Measurements from ENCODE around the gene MAPK10. TPM values are rescaled to one million over a fixed set of nuclear protein-coding genes. Genes with fewer than 3 reads are reported as not detected.

Gene MAPK10
- total and polyA plus RNA-seq, 2 of the 8 experiments (the other 6 are each of a cell fraction or from before 2014, with no cell fraction given): 2.5 to 3.1 TPM

DNA sequence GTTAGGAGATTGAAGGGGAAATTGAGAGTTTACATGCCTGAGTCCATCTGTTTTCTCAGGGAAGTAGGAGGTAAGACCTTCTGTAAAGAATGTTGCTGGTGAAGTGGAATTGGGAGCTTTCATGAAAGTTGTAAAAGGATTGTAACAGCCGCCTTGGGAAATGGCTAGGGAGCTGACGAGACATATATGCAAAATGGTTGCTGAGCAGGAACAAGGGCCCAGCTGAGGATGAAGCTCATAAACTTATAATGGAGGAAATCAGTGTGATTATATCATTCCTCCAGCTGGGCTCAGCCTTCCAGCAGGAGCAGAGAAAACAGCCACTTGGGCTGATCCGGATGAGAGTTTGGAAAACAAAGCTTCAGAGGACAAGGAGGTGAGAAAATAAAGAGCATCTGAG, 208.7 kb downstream of the MAPK10 start (continued):
- TF ChIP-seq, protein P1, sequence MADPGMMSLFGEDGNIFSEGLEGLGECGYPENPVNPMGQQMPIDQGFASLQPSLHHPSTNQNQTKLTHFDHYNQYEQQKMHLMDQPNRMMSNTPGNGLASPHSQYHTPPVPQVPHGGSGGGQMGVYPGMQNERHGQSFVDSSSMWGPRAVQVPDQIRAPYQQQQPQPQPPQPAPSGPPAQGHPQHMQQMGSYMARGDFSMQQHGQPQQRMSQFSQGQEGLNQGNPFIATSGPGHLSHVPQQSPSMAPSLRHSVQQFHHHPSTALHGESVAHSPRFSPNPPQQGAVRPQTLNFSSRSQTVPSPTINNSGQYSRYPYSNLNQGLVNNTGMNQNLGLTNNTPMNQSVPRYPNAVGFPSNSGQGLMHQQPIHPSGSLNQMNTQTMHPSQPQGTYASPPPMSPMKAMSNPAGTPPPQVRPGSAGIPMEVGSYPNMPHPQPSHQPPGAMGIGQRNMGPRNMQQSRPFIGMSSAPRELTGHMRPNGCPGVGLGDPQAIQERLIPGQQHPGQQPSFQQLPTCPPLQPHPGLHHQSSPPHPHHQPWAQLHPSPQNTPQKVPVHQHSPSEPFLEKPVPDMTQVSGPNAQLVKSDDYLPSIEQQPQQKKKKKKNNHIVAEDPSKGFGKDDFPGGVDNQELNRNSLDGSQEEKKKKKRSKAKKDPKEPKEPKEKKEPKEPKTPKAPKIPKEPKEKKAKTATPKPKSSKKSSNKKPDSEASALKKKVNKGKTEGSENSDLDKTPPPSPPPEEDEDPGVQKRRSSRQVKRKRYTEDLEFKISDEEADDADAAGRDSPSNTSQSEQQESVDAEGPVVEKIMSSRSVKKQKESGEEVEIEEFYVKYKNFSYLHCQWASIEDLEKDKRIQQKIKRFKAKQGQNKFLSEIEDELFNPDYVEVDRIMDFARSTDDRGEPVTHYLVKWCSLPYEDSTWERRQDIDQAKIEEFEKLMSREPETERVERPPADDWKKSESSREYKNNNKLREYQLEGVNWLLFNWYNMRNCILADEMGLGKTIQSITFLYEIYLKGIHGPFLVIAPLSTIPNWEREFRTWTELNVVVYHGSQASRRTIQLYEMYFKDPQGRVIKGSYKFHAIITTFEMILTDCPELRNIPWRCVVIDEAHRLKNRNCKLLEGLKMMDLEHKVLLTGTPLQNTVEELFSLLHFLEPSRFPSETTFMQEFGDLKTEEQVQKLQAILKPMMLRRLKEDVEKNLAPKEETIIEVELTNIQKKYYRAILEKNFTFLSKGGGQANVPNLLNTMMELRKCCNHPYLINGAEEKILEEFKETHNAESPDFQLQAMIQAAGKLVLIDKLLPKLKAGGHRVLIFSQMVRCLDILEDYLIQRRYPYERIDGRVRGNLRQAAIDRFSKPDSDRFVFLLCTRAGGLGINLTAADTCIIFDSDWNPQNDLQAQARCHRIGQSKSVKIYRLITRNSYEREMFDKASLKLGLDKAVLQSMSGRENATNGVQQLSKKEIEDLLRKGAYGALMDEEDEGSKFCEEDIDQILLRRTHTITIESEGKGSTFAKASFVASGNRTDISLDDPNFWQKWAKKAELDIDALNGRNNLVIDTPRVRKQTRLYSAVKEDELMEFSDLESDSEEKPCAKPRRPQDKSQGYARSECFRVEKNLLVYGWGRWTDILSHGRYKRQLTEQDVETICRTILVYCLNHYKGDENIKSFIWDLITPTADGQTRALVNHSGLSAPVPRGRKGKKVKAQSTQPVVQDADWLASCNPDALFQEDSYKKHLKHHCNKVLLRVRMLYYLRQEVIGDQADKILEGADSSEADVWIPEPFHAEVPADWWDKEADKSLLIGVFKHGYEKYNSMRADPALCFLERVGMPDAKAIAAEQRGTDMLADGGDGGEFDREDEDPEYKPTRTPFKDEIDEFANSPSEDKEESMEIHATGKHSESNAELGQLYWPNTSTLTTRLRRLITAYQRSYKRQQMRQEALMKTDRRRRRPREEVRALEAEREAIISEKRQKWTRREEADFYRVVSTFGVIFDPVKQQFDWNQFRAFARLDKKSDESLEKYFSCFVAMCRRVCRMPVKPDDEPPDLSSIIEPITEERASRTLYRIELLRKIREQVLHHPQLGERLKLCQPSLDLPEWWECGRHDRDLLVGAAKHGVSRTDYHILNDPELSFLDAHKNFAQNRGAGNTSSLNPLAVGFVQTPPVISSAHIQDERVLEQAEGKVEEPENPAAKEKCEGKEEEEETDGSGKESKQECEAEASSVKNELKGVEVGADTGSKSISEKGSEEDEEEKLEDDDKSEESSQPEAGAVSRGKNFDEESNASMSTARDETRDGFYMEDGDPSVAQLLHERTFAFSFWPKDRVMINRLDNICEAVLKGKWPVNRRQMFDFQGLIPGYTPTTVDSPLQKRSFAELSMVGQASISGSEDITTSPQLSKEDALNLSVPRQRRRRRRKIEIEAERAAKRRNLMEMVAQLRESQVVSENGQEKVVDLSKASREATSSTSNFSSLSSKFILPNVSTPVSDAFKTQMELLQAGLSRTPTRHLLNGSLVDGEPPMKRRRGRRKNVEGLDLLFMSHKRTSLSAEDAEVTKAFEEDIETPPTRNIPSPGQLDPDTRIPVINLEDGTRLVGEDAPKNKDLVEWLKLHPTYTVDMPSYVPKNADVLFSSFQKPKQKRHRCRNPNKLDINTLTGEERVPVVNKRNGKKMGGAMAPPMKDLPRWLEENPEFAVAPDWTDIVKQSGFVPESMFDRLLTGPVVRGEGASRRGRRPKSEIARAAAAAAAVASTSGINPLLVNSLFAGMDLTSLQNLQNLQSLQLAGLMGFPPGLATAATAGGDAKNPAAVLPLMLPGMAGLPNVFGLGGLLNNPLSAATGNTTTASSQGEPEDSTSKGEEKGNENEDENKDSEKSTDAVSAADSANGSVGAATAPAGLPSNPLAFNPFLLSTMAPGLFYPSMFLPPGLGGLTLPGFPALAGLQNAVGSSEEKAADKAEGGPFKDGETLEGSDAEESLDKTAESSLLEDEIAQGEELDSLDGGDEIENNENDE (IDR thresholded peaks at IDR 0.05; ENCODE audit: insufficient replicate concordance, low read length): no peak
- TF ChIP-seq BRCA1 (IDR thresholded peaks at IDR 0.05; ENCODE audit: low read depth, low read length) (no peak), FOSL1 (IDR thresholded peaks at IDR 0.05; ENCODE audit: insufficient read depth, low read depth, low read length) (no peak)
